ENCODE results near the gene PROK1.

PROK1 gene

GRCh38 chr1:110487726-110488125 is 36.8 kb downstream of the PROK1 start:
- no peak overlapping the region for H3K4me3 ChIP-seq (ENCODE audit: low read depth, low read length)

GRCh38 chr1:110488161-110488560 is 37.2 kb downstream of the PROK1 start:
- H3K4me3 ChIP-seq (ENCODE audit: low read depth, low read length), result no peak overlapping the region

GRCh38 chr1:110488867-110489266 is 37.9 kb downstream of the PROK1 start:
- H3K4me3 ChIP-seq (ENCODE audit: low read depth, low read length), result no peak overlapping the region

GRCh38 chr1:110489406-110489805 is 38.5 kb downstream of the PROK1 start:
- H3K4me3 ChIP-seq (ENCODE audit: low read depth, low read length), result no peak overlapping the region

- H3K4me3 ChIP-seq (ENCODE audit: low read depth, low read length), result no peak overlapping the region
These were observed 39.1 kb downstream of the PROK1 start for GRCh38 chr1:110489973-110490542.

- H3K4me3 ChIP-seq (ENCODE audit: low read depth, low read length), result no peak overlapping the region
These were observed 40.0 kb downstream of the PROK1 start for GRCh38 chr1:110490791-110491451.

GRCh38 chr1:110492573-110492972 is 41.6 kb downstream of the PROK1 start:
- H3K4me3 ChIP-seq (ENCODE audit: low read depth, low read length), result no peak overlapping the region

GRCh38 chr1:110493059-110493699 is 42.2 kb downstream of the PROK1 start:
- no peak overlapping the region for H3K4me3 ChIP-seq (ENCODE audit: low read depth, low read length)

GRCh38 chr1:110494036-110494435 is 43.1 kb downstream of the PROK1 start:
- no peak overlapping the region for H3K4me3 ChIP-seq (ENCODE audit: low read depth, low read length)

GRCh38 chr1:110494522-110495406 is 43.8 kb downstream of the PROK1 start:
- no peak overlapping the region for H3K4me3 ChIP-seq (ENCODE audit: low read depth, low read length)

GRCh38 chr1:110495926-110496600 is 45.1 kb downstream of the PROK1 start:
- no peak overlapping the region for H3K4me3 ChIP-seq (ENCODE audit: low read depth, low read length)

GRCh38 chr1:110498270-110498669 is 47.3 kb downstream of the PROK1 start:
- H3K4me3 ChIP-seq (ENCODE audit: low read depth, low read length), result no peak overlapping the region

- no peak overlapping the region for H3K4me3 ChIP-seq (ENCODE audit: low read depth, low read length)
These were observed 50.7 kb downstream of the PROK1 start for GRCh38 chr1:110501488-110502132.

GRCh38 chr1:110502402-110503151 is 51.6 kb downstream of the PROK1 start:
- H3K4me3 ChIP-seq (ENCODE audit: low read depth, low read length), result no peak overlapping the region

- H3K4me3 ChIP-seq (ENCODE audit: low read depth, low read length), result no peak overlapping the region
These were observed 52.5 kb downstream of the PROK1 start for GRCh38 chr1:110503471-110503870.

- H3K4me3 ChIP-seq (ENCODE audit: low read depth, low read length), result no peak overlapping the region
These were observed 53.3 kb downstream of the PROK1 start for GRCh38 chr1:110504226-110504625.

- no peak overlapping the region for H3K4me3 ChIP-seq (ENCODE audit: low read depth, low read length)
These were observed 54.6 kb downstream of the PROK1 start for GRCh38 chr1:110505596-110505995.

GRCh38 chr1:110506541-110506940 is 55.6 kb downstream of the PROK1 start:
- no peak overlapping the region for H3K4me3 ChIP-seq (ENCODE audit: low read depth, low read length)
